Measurements from ENCODE around the gene SCYL3. TPM values are rescaled to one million over a fixed set of nuclear protein-coding genes. Genes with fewer than 3 reads are reported as not detected.
A peak's percentile ranks its signal among the peaks of the same experiment; 100 is the strongest.

The SCYL3 gene
- total and polyA plus RNA-seq, 7 experiments from 2014 or later, result 9.5 to 22.7 (median 17.3) TPM

GRCh38 chr1:169860187-169860586 is 33.5 kb downstream of the SCYL3 start:
- no peaks in the 10 kb centered on the region for H3K9me3 ChIP-seq (ENCODE audit: control insufficient read depth in 2 of 3, low read length in 3 of 3)
- H3K36me3 ChIP-seq (ENCODE audit: control insufficient read depth in 2 of 3, insufficient read depth in 3 of 3, low read length in 3 of 3), result peaks cover 11 to 86% (median 32%) of the 10 kb centered on the region in 3 experiments
- peaks cover 0 to 12% (median 6%) of the 10 kb centered on the region in 7 donors for H3K4me1 Mint-ChIP-seq
- POLR2A ChIA-PET, result no interaction called here
- ATAC-seq (no peak), DNase-seq (no peak)
- H3K9me3 Mint-ChIP-seq, result no peaks in the 10 kb centered on the region
- no peaks in the 10 kb centered on the region for H3K27me3 Mint-ChIP-seq
- no peak overlapping the region for H3K4me3 ChIP-seq (ENCODE audit: low read length)
- H3K27ac Mint-ChIP-seq, result peak overlapping the region in 2 of 9 donors; percentile 0 to 8
- H3K36me3 Mint-ChIP-seq, result peaks cover 18 to 64% (median 46%) of the 10 kb centered on the region in 5 donors
- no peaks in the 10 kb centered on the region for H3K4me1 ChIP-seq (ENCODE audit: control insufficient read depth in 2 of 2, insufficient read depth in 2 of 2, low read length in 2 of 2)
- no peak overlapping the region for H3K27ac ChIP-seq (ENCODE audit: low read depth, low read length)
- CTCF ChIA-PET, result no interaction called here
- no peak overlapping the region for H3K4me3 Mint-ChIP-seq
- H3K27me3 ChIP-seq (ENCODE audit: control insufficient read depth in 2 of 2, insufficient read depth in 2 of 2, low read length in 2 of 2), result no peaks in the 10 kb centered on the region
- intact Hi-C loops (cut with micrococcal nuclease), result no loop called here

- Mint-ChIP-seq H3K4me3 (no peak overlapping the region), H3K27me3 (no peaks in the 10 kb centered on the region), H3K36me3 (peaks cover 20 to 64% (median 40%) of the 10 kb centered on the region in 5 donors), H3K27ac (no peak overlapping the region), H3K9me3 (no peaks in the 10 kb centered on the region), H3K4me1 (peaks cover 0 to 12% (median 6%) of the 10 kb centered on the region in 7 donors)
- peaks cover 20 to 90% (median 34%) of the 10 kb centered on the region in 3 experiments for H3K36me3 ChIP-seq (ENCODE audit: control insufficient read depth in 2 of 3, insufficient read depth in 3 of 3, low read length in 3 of 3)
- ChIA-PET POLR2A (no interaction called here), CTCF (interaction anchor here (1.0 kb wide), 1 partner anchor 46 kb away, joined by 3 read pairs; no protein-coding TSS in a partner anchor)
- no peak overlapping the region for H3K27ac ChIP-seq (ENCODE audit: low read depth, low read length)
- no peaks in the 10 kb centered on the region for H3K9me3 ChIP-seq (ENCODE audit: control insufficient read depth in 2 of 3, low read length in 3 of 3)
- no peaks in the 10 kb centered on the region for H3K4me1 ChIP-seq (ENCODE audit: control insufficient read depth in 2 of 2, insufficient read depth in 2 of 2, low read length in 2 of 2)
- H3K4me3 ChIP-seq (ENCODE audit: low read length), result no peak overlapping the region
- intact Hi-C loops (cut with micrococcal nuclease), result no loop called here
- DNase-seq (no peak), ATAC-seq (no peak)
- H3K27me3 ChIP-seq (ENCODE audit: control insufficient read depth in 2 of 2, insufficient read depth in 2 of 2, low read length in 2 of 2), result no peaks in the 10 kb centered on the region
Measured at GRCh38 chr1:169859001-169859400, 34.7 kb downstream of the SCYL3 start.

GRCh38 chr1:169858467-169858866 is 35.2 kb downstream of the SCYL3 start:
- ChIA-PET CTCF (interaction anchor here (1.0 kb wide), 1 partner anchor 45 kb away, joined by 3 read pairs; no protein-coding TSS in a partner anchor), POLR2A (no interaction called here)
- DNase-seq (no peak), ATAC-seq (no peak)
- Histone ChIP-seq H3K4me3 (ENCODE audit: low read length) (no peak overlapping the region), H3K27me3 (ENCODE audit: control insufficient read depth in 2 of 2, insufficient read depth in 2 of 2, low read length in 2 of 2) (no peaks in the 10 kb centered on the region), H3K27ac (ENCODE audit: low read depth, low read length) (no peak overlapping the region), H3K36me3 (ENCODE audit: control insufficient read depth in 2 of 3, insufficient read depth in 3 of 3, low read length in 3 of 3) (peaks cover 16 to 91% (median 32%) of the 10 kb centered on the region in 3 experiments), H3K9me3 (ENCODE audit: control insufficient read depth in 2 of 3, low read length in 3 of 3) (no peaks in the 10 kb centered on the region), H3K4me1 (ENCODE audit: control insufficient read depth in 2 of 2, insufficient read depth in 2 of 2, low read length in 2 of 2) (no peaks in the 10 kb centered on the region)
- Mint-ChIP-seq H3K27me3 (no peaks in the 10 kb centered on the region), H3K36me3 (peaks cover 20 to 64% (median 40%) of the 10 kb centered on the region in 5 donors), H3K27ac (no peak overlapping the region), H3K4me3 (no peak overlapping the region), H3K9me3 (no peaks in the 10 kb centered on the region), H3K4me1 (peaks cover 0 to 12% (median 6%) of the 10 kb centered on the region in 7 donors)
- intact Hi-C loops (cut with micrococcal nuclease), result no loop called here

GRCh38 chr1:169853341-169853740 is 40.4 kb downstream of the SCYL3 start:
- intact Hi-C loops (cut with micrococcal nuclease), result no loop called here
- peaks cover 0 to 8% (median 4%) of the 10 kb centered on the region in 7 donors for H3K4me1 Mint-ChIP-seq
- H3K36me3 Mint-ChIP-seq, result peaks cover 25 to 74% (median 59%) of the 10 kb centered on the region in 5 donors
- Histone ChIP-seq H3K27me3 (ENCODE audit: control insufficient read depth in 2 of 2, insufficient read depth in 2 of 2, low read length in 2 of 2) (no peaks in the 10 kb centered on the region), H3K4me3 (ENCODE audit: low read length) (no peak overlapping the region), H3K27ac (ENCODE audit: low read depth, low read length) (no peak overlapping the region), H3K9me3 (ENCODE audit: control insufficient read depth in 2 of 3, low read length in 3 of 3) (no peaks in the 10 kb centered on the region), H3K36me3 (ENCODE audit: control insufficient read depth in 2 of 3, insufficient read depth in 3 of 3, low read length in 3 of 3) (peaks cover 10 to 79% (median 13%) of the 10 kb centered on the region in 3 experiments), H3K4me1 (ENCODE audit: control insufficient read depth in 2 of 2, insufficient read depth in 2 of 2, low read length in 2 of 2) (no peaks in the 10 kb centered on the region)
- ChIA-PET POLR2A (no interaction called here), CTCF (no interaction called here)
- H3K27ac Mint-ChIP-seq, result peak overlapping the region in 3 of 9 donors; percentile 54 to 63 (median 54)
- no peak overlapping the region for H3K4me3 Mint-ChIP-seq
- DNase-seq (no peak), ATAC-seq (no peak)
- peaks cover 0 to 8% (median 0%) of the 10 kb centered on the region in 11 donors for H3K9me3 Mint-ChIP-seq
- H3K27me3 Mint-ChIP-seq, result no peaks in the 10 kb centered on the region

- POLR2A ChIA-PET, result interaction anchor here (0.6 kb wide), 1 partner anchor 56 kb away, joined by 8 read pairs; no protein-coding TSS in a partner anchor
- H3K27ac ChIP-seq (ENCODE audit: low read depth, low read length), result no peak overlapping the region
- CTCF ChIA-PET, result no interaction called here
- H3K27me3 ChIP-seq (ENCODE audit: control insufficient read depth in 2 of 2, insufficient read depth in 2 of 2, low read length in 2 of 2), result no peaks in the 10 kb centered on the region
- DNase-seq (no peak), ATAC-seq (no peak)
- Mint-ChIP-seq H3K4me1 (peaks cover 0 to 9% (median 5%) of the 10 kb centered on the region in 7 donors), H3K27ac (peak overlapping the region in 1 of 9 donors; percentile 37), H3K9me3 (peaks cover 0 to 17% (median 0%) of the 10 kb centered on the region in 11 donors), H3K36me3 (peaks cover 34 to 87% (median 81%) of the 10 kb centered on the region in 5 donors), H3K27me3 (no peaks in the 10 kb centered on the region), H3K4me3 (no peak overlapping the region)
- H3K4me3 ChIP-seq (ENCODE audit: low read length), result no peak overlapping the region
- intact Hi-C loops (cut with micrococcal nuclease), result no loop called here
- peaks cover 2 to 59% (median 8%) of the 10 kb centered on the region in 3 experiments for H3K36me3 ChIP-seq (ENCODE audit: control insufficient read depth in 2 of 3, insufficient read depth in 3 of 3, low read length in 3 of 3)
- no peaks in the 10 kb centered on the region for H3K9me3 ChIP-seq (ENCODE audit: control insufficient read depth in 2 of 3, low read length in 3 of 3)
- no peaks in the 10 kb centered on the region for H3K4me1 ChIP-seq (ENCODE audit: control insufficient read depth in 2 of 2, insufficient read depth in 2 of 2, low read length in 2 of 2)
Measured at GRCh38 chr1:169849346-169850022, 44.2 kb downstream of the SCYL3 start.

- Histone ChIP-seq H3K27ac (ENCODE audit: low read depth, low read length) (no peak overlapping the region), H3K36me3 (ENCODE audit: control insufficient read depth in 2 of 3, insufficient read depth in 3 of 3, low read length in 3 of 3) (peaks cover 0 to 53% (median 11%) of the 10 kb centered on the region in 3 experiments), H3K4me3 (ENCODE audit: low read length) (no peak overlapping the region), H3K9me3 (ENCODE audit: control insufficient read depth in 2 of 3, low read length in 3 of 3) (peaks cover 0 to 2% (median 0%) of the 10 kb centered on the region in 3 experiments), H3K27me3 (ENCODE audit: control insufficient read depth in 2 of 2, insufficient read depth in 2 of 2, low read length in 2 of 2) (no peaks in the 10 kb centered on the region), H3K4me1 (ENCODE audit: control insufficient read depth in 2 of 2, insufficient read depth in 2 of 2, low read length in 2 of 2) (no peaks in the 10 kb centered on the region)
- H3K27ac Mint-ChIP-seq, result peak overlapping the region in 1 of 9 donors; percentile 8
- H3K9me3 Mint-ChIP-seq, result peaks cover 0 to 26% (median 3%) of the 10 kb centered on the region in 11 donors
- ChIA-PET CTCF (no interaction called here), POLR2A (interaction anchor here (1.1 kb wide), 1 partner anchor 9 kb away, joined by 3 read pairs; no protein-coding TSS in a partner anchor)
- DNase-seq (no peak), ATAC-seq (no peak)
- intact Hi-C loops (cut with micrococcal nuclease), result no loop called here
- H3K27me3 Mint-ChIP-seq, result no peaks in the 10 kb centered on the region
- peaks cover 29 to 87% (median 84%) of the 10 kb centered on the region in 5 donors for H3K36me3 Mint-ChIP-seq
- no peak overlapping the region for H3K4me3 Mint-ChIP-seq
- peaks cover 0 to 9% (median 5%) of the 10 kb centered on the region in 7 donors for H3K4me1 Mint-ChIP-seq
Measured at GRCh38 chr1:169848456-169848855, 45.2 kb downstream of the SCYL3 start.
